Glomerular visceral epithelial cell (primary cell): ENCODE measurements around the gene ALOX15B.
"Not testable (repeated sequence)": the region's sequence is repeated elsewhere in the genome, so short reads cannot be mapped to it uniquely, and the experiment has no call there.

Experiments used
- DNase-seq: peaks from one replicate; pipeline ENCODE4 v3.0.0-alpha.2; 2016; ENCODE audit errors: extremely low spot score

Gene ALOX15B

GRCh38 chr17:8062807-8063483, 24.1 kb downstream of the ALOX15B start:
- DNase-seq, result no peak

- DNase-seq, result no peak
These were observed 25.1 kb downstream of the ALOX15B start for GRCh38 chr17:8063761-8064534.

GRCh38 chr17:8064561-8065019, 25.7 kb downstream of the ALOX15B start:
- no peak for DNase-seq

- DNase-seq, result no peak
These were observed 28.2 kb downstream of the ALOX15B start for GRCh38 chr17:8066841-8067775.

- DNase-seq, result no peak
These were observed 28.9 kb downstream of the ALOX15B start for GRCh38 chr17:8067806-8068205.

- DNase-seq, result no peak
These were observed 30.1 kb downstream of the ALOX15B start for GRCh38 chr17:8068736-8069586.

GRCh38 chr17:8069587-8069860, 30.7 kb downstream of the ALOX15B start:
- DNase-seq, result no peak

- DNase-seq, result no peak
These were observed 32.6 kb downstream of the ALOX15B start for GRCh38 chr17:8071496-8071895.

GRCh38 chr17:8072341-8072728, 33.5 kb downstream of the ALOX15B start:
- DNase-seq, result no peak

DNA sequence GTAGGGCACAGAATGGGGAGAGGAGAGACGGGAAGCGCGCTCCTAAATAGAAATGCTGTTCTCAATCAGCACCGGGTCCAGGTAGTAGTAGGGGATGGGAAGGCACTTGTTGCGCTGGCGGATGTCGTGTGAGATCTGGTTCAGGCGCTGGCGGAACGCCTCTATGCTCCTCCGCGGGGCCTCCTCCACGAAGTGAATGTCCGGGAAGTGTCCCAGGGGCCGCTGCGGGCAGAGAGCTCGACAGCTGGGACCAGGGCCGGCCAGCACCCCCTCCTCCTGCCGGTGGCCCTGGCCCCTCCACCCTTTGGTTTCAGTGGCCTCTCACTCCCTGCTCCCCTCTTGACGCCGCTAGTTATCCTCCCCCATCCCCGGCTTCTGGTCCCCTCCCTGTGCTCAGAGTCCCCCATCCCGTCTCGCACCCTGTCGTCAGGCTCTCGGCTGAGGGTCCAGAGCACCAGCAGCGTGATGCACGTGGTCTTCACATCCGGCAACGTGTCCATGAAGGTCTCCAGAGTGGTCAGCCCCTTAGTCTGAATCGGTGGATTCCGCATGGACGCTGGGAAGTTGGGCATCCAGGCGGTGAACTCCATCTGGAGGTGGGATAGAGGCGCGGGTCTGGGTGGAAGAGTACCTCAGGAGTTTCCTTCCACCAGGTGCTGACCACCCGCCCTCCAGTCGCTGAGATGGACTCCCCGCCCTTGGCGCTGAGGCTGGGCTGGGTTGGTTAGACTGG, 34.0 kb downstream of the ALOX15B start:
- DNase-seq, result no peak

DNA sequence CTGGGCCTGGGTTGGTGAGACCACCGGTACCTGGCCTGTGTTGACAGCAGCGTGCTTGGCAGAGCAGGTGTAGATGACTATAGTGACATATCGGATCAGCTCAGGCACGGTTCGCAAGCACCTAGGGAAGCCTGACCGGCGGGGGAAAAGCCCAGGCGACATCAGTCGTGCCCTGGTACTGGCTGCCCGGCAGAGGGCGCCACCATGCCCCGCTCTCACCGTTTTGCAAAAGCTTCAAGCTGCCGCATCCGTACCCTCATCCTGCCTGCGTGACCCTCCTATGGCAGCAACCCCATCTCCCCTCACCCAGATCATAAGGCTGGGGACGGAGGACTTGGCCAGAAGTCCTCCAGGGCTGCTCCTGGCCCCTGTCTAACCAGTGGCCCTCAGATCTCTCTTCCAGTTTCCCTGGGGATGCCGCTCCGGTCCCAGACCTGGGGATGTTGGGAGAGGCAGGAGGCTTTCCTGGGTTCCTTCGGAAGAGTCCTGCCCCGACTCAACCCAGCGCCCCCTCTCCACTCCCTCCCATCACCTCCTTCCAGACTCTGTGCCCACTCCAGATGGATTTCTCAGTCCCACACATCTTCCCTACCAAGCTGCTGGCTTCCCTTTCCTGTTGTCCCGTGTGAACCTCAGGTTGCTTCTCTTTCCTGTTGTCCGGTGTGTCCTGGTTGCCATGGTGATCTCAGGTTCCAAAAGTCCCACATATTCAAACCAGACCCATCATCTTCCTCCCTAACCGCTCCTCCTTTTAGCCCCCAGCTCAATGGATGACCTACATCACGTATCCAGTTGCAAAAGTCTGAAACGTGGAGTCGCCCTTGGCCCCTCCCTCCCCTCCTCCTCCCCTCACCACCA, 35.0 kb downstream of the ALOX15B start:
- DNase-seq, result peak; percentile 68

DNA sequence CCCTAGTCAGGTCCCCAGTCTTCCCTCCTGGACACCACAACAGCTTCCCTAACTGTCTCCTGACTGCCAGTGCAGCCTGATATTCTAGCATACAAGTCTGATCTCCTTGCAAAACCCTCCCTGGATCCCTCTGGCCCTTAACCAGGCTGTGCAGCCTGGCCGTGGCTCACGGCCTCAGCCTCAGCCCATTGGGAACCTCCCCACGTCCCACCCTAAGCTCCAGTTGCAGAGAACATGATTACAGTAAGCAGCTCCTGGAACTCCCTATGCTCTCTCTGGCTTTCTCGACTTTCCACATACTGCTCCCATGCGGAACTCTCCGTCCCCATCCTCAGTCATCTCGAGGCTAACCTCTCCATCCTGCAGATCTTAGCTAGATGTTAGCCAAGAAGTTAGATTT, 35.7 kb downstream of the ALOX15B start:
- no peak for DNase-seq

- DNase-seq, result no peak
These were observed 36.2 kb downstream of the ALOX15B start for GRCh38 chr17:8075081-8075480.

DNA sequence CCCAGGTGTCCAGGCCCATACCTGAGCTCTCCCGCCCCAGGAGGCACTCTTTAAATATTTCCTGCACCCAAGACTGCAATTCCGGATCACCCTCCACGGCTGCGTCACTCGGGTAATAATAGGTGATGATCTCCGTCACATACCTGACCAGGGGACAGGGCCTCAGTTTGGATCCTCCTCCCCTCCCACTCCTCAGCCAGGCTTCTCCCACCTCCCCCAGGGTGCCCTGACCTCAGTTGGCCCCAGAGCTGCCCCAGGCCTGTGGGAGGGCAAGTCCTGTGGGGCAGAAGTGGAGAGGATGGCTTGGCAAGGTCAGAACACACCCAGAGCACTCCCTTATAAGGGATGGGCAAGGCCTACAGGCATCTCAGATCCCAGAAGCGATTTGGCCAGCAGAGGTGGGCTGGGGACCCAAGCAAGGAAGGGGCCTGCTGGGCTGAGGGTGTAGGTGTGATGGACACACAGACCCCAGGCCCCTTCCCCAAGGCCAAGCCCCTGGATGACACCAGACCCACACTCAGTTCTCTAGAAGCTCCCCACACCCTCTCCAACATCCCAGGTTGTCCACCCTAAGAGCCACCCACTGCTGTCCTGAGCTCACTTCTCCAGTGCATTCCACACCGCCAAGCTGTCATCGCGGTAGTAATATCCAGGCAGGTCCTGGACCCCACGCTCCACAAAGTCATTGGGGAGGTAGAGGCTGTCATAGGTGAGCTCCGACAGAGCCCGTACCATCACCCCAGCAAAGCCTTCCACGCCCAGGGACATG, 36.9 kb downstream of the ALOX15B start:
- DNase-seq, result no peak

DNA sequence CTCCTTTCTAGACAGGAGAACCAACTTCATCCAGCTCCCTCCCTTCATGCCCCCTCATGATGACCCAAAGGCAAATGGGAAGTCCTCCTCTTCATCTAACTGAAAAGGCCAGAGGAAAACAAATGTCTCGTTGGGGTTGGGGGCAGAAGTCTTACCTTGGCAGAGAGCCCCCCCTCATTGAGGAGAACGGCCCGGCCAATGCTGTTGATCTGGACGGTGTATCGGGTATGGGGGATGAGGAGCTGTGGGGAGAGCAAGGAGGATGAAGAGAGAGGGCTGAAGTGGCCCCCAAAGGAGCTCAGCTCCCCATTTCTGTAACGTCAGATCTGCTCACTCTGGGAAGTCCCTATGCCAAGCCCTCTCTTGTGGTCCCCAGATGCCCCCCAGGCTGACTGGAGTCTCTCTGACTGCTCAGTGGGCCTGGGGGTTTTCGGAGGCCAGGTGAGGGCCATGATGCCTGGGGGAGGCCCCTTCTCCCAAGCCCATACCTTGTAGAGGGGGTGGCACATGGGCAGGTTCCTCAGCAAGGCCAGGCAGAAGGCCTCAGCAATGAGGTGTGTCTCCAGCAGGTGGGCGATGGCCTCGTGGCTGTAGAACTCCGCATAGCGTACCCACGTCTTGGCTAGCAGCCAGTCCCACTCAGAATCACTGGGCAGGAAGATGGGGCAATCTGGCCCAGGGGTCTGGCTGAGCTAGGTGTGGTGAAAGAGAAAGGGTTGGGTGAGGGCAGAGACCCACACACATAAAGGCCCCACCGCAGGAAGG, 37.8 kb downstream of the ALOX15B start:
- no peak for DNase-seq

DNA sequence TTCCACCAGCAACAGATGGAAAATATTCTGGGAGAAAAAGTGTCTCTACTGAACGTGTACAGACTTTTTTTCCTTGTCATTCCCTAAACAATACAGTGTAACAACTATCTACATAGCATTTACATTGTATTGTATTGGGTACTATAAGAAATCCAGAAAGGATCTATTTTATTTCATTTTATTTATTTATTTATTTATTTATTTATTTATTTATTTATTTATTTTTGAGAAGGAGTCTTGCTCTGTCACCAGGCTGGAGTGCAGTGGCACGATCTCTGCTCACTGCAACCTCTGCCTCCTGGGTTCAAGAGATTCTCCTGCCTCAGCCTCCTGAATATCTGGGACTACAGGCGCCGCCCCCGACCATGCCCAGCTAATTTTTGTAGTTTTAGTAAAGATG, 39.1 kb downstream of the ALOX15B start:
- DNase-seq, result not testable (repeated sequence)

- peak; percentile 67 for DNase-seq
These were observed 40.7 kb downstream of the ALOX15B start for GRCh38 chr17:8079291-8080207.
